A549 treated with ZK216348 at 1 μM for 4 hours (cell line): Measurements from ENCODE around the gene KIF18A. TPM values are rescaled to one million over a fixed set of nuclear protein-coding genes. Genes with fewer than 3 reads are reported as not detected.

Experiments used
- total RNA-seq: library from RNA; stranded (reverse); fragments of 200-300 nt; extraction: Qiagen RNA extraction; gene quantifications from 5 replicates; pipeline ENCODE4 v1.2.3, GENCODE V29; 2022; ENCODE audit warnings: low read depth

Gene KIF18A
- 10.8 to 20.0 TPM (median 15.3 TPM) in 5 replicates for total RNA-seq

DNA sequence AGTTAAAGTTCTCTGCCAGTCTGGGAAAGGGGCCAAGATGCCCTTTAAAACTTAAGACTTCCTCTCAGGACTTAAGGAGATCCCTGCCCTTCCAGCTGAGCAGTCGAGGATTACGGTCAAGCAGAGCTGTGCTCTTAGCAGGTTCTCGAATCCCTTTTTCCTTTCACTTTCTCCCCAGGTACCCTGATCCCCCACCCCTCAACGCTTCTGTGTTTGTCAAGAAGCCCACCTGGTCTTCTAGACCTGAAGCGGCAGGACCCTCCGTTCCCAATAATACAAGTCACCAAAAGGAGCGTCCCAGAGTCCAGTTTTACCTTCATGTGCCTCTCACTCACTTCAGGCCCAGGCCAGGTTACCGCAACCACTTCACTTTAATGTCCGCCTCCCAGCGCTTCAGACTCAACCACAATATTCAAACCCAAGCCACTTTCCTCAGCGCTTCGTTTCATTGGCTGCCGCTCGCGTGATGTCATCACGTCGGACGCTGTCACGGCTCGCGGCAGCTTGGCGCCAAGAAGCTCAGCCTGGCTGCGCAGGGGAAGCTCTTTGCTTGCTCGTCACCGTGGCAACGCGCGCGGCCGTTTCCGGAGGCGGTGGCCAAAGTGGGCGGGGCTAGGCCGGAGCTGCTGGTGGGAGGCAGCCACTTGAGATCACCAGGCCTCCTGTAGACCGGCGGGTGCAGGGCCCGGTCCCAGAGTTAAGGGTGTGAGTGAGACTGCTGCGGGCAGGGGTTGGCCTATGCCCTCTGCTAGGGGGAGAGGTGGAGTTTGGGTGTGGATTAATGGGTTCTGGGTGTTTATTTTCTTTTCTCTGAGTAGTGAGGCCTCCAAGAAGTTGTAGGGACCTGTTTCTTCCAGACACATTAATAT is at the start of gene KIF18A, which contains the start of gene METTL15:
KIF18A (minus strand) TSS at position 407 of the 869 bp plus-strand sequence. CDS start 10,209 bp downstream, outside the sequence.
METTL15 (plus strand) TSS at position 639 of the 869 bp plus-strand sequence. CDS start 4,947 bp downstream, outside the sequence.

Other genes with a start within 250 kb of the KIF18A start
- gene METTL15, start 232 bp upstream of the KIF18A start, total RNA-seq: 3.9 to 9.0 TPM (median 8.0 TPM) in 5 replicates